Brain microvascular endothelial cell (primary cell): ENCODE data around the gene RBMS3.

ENCODE experiments used
- DNase-seq: peaks from one replicate; pipeline ENCODE4 v3.0.0-alpha.2; 2020
- H3K27ac ChIP-seq: fragments of 250-450 bp; sonication (Bioruptor Pico); 2 replicates; pipeline ENCODE4 v1.5.1; 2020; ENCODE audit warnings: mild to moderate bottlenecking, moderate library complexity
- H3K27me3 ChIP-seq: fragments of 250-450 bp; sonication (Bioruptor Pico); replicated peaks from 2 replicates; pipeline ENCODE4 v1.5.1; 2020; ENCODE audit warnings: mild to moderate bottlenecking
- H3K36me3 ChIP-seq: fragments of 250-450 bp; sonication (Bioruptor Pico); replicated peaks from 2 replicates; pipeline ENCODE4 v1.5.1; 2020; ENCODE audit warnings: mild to moderate bottlenecking
- H3K4me3 ChIP-seq: 2 replicates; pipeline ENCODE4 v1.5.1; 2011; ENCODE audit warnings: low read depth, mild to moderate bottlenecking, control low read depth, low read length, moderate library complexity
- in situ Hi-C: cut with HindIII; loops from 2 replicates; pipeline ENCODE4 v1.10.0; 2017; ENCODE audit warnings: low sequenced_read_pairs, low pct_ligation_motif_present
- TF ChIP-seq, protein P1 (sequence below): IDR thresholded peaks from 2 replicates; pipeline ENCODE4 v1.5.1; 2011; ENCODE audit warnings: low read depth, mild to moderate bottlenecking, moderate library complexity, low read length, control low read depth, inconsistent platforms; ENCODE audit errors: missing control alignments

The RBMS3 gene

DNA sequence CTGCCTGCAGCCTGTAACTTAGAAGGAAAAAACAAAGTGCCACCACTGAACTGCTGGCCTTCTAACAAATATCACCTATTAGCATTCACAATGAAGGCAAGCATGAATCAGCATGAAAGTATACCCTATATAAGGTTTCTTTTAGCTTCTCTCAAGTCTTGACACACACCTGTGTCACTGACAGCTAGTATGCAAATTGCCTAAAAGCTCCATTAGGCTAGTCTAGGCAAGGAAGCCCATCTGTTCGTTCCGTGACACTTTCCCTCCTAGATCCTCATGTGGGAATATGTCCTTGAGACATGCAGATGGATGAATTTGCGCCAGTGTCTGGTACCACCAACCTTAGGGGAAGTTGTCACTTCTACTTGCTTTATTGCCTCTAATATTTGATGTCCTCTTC lies 129.3 kb downstream of the RBMS3 start:
- in situ Hi-C loops = no loop called here
- TF ChIP-seq, protein P1, sequence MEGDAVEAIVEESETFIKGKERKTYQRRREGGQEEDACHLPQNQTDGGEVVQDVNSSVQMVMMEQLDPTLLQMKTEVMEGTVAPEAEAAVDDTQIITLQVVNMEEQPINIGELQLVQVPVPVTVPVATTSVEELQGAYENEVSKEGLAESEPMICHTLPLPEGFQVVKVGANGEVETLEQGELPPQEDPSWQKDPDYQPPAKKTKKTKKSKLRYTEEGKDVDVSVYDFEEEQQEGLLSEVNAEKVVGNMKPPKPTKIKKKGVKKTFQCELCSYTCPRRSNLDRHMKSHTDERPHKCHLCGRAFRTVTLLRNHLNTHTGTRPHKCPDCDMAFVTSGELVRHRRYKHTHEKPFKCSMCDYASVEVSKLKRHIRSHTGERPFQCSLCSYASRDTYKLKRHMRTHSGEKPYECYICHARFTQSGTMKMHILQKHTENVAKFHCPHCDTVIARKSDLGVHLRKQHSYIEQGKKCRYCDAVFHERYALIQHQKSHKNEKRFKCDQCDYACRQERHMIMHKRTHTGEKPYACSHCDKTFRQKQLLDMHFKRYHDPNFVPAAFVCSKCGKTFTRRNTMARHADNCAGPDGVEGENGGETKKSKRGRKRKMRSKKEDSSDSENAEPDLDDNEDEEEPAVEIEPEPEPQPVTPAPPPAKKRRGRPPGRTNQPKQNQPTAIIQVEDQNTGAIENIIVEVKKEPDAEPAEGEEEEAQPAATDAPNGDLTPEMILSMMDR = no peak
- Histone ChIP-seq H3K27me3 (no peaks in the 10 kb centered on the region), H3K4me3 (no peak overlapping the region), H3K27ac (no peak overlapping the region), H3K36me3 (no peaks in the 10 kb centered on the region)
- no peak for DNase-seq

DNA sequence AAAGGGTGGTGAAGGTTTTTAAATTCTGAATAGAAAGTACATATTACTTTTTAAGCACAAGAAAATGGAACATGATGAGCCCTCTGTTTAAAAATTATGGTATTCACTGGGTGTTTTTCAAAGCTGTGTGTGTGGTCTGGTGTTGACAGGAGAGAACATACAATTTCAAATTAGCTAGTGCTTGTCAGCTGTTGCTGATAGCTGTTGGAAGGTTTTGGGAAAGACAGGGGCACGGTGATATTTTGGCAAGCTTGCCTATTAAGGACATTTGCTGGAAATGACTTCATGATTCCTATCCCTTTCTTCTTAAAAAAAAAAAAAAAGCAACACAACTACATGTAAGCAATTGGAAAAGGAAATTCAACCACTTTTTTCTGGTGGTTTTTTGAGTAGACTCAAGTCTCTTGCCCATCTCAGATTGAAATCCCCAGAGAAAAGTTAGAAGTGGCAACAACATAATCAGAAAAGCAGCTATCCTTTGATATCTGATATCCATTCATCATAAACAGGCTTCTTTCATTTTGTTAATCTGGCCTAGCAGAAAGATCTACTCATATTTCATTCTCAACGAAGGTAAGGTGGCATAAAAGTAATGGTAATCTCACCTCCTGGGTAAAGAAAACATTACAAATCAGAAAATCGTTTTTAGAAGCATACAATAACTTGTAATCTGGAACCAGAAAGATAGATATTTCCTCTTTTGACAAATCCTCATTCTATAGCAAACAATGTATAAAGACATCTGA lies 130.0 kb downstream of the RBMS3 start:
- TF ChIP-seq, protein P1 = no peak
- Histone ChIP-seq H3K36me3 (no peaks in the 10 kb centered on the region), H3K4me3 (no peak overlapping the region), H3K27me3 (no peaks in the 10 kb centered on the region), H3K27ac (no peak overlapping the region)
- no peak for DNase-seq
- in situ Hi-C loops = no loop called here

DNA sequence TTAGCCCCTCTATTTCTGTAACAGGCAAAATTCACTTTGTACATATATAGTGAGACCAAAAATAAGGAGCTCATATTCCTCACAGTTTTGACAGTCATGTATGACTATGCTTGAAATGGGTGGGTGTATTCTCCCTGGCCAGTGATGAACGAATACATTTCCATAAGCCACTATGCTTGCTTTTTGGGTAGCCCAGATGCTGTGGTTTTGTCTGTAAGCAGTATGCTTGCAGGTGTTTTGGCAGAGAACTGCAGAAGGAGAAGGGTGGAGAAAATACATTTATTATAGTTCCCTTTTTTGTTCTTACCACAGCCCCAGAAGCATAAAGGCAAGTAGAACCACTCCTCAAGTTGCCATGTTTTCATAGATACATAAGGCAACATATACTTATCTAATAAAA lies 131.2 kb downstream of the RBMS3 start:
- no peaks in the 10 kb centered on the region for H3K27me3 ChIP-seq
- DNase-seq = no peak
- TF ChIP-seq, protein P1 = no peak
- H3K4me3 ChIP-seq = no peak overlapping the region
- no peak overlapping the region for H3K27ac ChIP-seq
- H3K36me3 ChIP-seq = no peaks in the 10 kb centered on the region
- in situ Hi-C loops = no loop called here

DNA sequence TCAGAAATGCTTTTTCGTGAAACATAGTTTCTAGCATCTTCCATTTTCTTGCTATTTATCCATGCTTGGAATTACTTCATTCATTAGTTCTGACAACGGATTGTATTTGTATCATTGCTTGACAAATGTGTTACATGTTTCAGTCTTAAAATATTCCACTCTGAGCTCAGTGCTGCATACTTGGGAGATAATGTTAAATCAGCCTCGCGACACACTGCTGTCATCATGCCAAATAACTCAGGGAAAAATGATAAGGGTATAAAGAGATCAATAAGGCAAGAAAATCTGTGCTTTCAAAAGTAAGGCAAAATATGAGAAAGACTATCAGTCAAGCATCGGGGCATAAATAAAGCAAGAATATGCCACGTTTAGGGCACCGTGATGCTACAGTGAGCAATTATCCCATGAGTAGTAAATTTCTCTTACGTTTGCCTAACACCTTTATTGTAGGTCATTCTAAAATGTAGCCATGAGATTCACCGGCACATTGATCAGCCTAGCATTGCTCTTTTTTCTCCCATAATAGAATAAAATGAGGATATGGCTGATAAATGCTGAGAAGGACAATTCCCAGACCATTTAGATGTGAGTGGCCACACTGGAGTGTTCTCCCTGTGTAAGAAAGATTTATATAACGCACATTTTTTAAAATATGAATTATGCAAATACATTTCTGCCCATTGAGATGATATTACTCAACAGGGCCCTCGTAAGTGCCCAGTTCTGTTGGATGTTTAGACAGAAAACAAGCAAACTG lies 133.8 kb downstream of the RBMS3 start:
- no peak for DNase-seq
- Histone ChIP-seq H3K27me3 (no peaks in the 10 kb centered on the region), H3K36me3 (no peaks in the 10 kb centered on the region), H3K27ac (no peak overlapping the region), H3K4me3 (no peak overlapping the region)
- in situ Hi-C loops = no loop called here
- TF ChIP-seq, protein P1 = no peak

DNA sequence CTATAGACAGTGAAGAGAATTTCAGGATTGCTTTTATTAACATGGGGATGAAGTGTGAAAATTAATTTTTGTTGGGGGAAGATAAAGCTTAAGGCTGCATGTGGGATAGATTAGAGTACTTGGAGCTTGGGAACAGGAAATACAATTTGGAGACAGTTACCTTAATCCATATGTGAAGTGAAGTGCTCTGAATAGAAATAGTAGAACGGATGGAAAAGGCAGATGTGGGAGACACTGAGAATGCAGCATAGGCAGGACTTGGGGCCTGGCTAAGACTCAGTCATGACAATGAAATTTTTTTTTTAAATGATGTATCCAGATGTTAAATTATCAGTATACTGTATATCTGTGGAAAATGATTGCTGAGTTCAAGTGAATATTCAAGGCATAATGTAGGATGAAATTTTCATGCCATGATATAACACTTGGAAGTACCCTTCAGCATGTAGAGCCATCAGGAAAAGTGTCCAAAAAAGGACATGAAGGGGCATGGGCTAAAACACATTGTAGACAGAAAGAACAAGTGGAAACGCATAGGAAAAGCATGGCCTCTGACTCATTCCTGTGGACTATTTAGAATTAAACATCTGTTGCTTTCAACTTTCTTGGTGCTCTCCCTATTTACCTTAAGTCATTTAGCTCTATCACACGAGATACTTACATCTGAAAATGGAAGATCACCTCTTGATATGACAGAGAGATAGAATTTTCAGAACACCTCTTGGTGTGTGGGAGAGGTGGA lies 134.8 kb downstream of the RBMS3 start:
- H3K27ac ChIP-seq = no peak overlapping the region
- in situ Hi-C loops = no loop called here
- no peak for DNase-seq

More for the DNA sequence above, 134.8 kb downstream of the RBMS3 start:
- Histone ChIP-seq H3K4me3 (no peak overlapping the region), H3K27me3 (no peaks in the 10 kb centered on the region), H3K36me3 (no peaks in the 10 kb centered on the region)
- TF ChIP-seq, protein P1 = no peak
